Fibroblast of the aortic adventitia (primary cell): ENCODE data around the gene RAB17. TPM values are rescaled to one million over a fixed set of nuclear protein-coding genes. Genes with fewer than 3 reads are reported as not detected.

Source experiments
- DNase-seq: peaks from one replicate; pipeline ENCODE4 v3.0.0-alpha.2; 2010; ENCODE audit warnings: low read depth
- H3K4me3 ChIP-seq: 2 replicates; pipeline ENCODE4 v1.5.1; 2011; ENCODE audit warnings: low read depth, mild to moderate bottlenecking, control low read depth, low read length, moderate library complexity
- total RNA-seq: library from RNA; depleted of rRNA; stranded (reverse); fragments of >200 nt; gene quantifications from 2 replicates; pipeline ENCODE4 v1.2.3, GENCODE V29; 2012; ENCODE audit warnings: low replicate concordance
- TF ChIP-seq, protein P1 (sequence below): IDR thresholded peaks from 2 replicates; pipeline ENCODE4 v1.5.1; 2011; ENCODE audit warnings: mild to moderate bottlenecking, low read length, control low read depth, inconsistent platforms; ENCODE audit not compliant: insufficient read depth

RAB17 gene
- total RNA-seq, 1 donor, result 0.54 TPM

DNA sequence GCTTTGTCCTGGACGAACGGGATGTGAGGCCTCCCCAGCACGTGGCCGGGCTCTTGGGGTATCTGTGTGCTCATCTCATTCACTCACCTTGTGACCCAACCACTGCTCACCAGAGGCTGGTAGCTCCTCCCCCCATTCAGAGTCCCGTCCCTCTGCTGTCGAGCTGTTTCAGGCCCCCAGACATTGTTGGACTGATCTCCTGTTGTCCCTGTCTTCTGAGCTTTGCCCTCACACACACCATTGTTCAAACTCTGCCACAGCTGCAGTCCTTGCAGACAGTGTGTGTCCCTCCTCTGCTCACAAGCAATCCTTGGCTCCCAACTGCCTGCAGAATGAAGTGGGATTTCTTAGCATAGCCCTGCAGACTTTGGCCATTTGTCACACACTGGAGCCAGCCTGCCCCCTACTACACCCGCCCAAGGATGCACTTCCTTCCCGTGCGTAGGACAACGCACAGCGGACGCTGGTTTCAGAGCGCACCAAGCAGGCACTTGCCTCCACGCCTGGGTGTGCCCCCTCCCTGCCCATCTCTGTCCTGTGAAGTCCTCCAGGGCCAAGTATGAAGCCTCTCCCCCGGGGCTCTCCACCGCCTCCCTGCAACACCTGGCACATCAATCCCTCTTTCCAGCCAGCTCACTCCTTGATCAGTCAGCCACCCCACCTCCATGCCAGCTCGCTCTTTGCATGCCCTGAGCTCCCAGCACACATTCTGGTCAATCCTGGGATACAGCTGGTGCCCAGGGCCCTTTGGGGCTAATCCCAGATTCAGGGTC is 40.7 kb downstream of the RAB17 start:
- TF ChIP-seq, protein P1, sequence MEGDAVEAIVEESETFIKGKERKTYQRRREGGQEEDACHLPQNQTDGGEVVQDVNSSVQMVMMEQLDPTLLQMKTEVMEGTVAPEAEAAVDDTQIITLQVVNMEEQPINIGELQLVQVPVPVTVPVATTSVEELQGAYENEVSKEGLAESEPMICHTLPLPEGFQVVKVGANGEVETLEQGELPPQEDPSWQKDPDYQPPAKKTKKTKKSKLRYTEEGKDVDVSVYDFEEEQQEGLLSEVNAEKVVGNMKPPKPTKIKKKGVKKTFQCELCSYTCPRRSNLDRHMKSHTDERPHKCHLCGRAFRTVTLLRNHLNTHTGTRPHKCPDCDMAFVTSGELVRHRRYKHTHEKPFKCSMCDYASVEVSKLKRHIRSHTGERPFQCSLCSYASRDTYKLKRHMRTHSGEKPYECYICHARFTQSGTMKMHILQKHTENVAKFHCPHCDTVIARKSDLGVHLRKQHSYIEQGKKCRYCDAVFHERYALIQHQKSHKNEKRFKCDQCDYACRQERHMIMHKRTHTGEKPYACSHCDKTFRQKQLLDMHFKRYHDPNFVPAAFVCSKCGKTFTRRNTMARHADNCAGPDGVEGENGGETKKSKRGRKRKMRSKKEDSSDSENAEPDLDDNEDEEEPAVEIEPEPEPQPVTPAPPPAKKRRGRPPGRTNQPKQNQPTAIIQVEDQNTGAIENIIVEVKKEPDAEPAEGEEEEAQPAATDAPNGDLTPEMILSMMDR, result no peak
- H3K4me3 ChIP-seq, result no peak overlapping the region
- DNase-seq, result no peak

- no peak for DNase-seq
- TF ChIP-seq, protein P1, result no peak
- no peak overlapping the region for H3K4me3 ChIP-seq
Measured at GRCh38 chr2:237549216-237549615, 41.3 kb downstream of the RAB17 start.

DNA sequence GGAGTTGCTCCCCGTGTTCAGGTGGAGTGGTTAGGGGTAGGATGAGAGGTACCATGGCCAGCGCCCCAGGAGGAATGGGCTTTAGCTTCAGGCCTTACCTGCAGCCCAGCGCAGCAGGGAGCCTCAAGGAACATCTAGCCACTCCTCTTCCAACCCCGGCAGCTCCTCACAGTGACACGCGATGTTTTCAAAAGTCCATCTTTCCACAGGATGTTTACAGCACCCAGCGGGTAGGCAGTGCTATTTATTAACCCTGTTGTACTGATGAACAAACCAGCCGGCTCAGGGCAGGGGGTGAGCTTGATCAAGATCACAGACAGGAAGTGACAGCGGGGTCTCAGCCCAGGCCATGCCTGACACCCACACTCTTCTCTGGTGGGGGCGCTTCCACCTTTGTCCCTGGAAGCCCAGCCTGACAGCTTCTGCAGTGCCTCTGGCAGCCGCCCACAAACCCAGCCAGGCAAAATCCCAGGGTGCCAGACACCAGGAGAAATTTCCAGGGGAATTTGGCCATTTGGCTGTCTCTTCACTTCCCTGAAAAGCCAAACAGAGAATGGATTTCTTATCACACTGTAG is 42.6 kb downstream of the RAB17 start:
- no peak for DNase-seq
- TF ChIP-seq, protein P1, result no peak
- H3K4me3 ChIP-seq, result no peak overlapping the region

DNA sequence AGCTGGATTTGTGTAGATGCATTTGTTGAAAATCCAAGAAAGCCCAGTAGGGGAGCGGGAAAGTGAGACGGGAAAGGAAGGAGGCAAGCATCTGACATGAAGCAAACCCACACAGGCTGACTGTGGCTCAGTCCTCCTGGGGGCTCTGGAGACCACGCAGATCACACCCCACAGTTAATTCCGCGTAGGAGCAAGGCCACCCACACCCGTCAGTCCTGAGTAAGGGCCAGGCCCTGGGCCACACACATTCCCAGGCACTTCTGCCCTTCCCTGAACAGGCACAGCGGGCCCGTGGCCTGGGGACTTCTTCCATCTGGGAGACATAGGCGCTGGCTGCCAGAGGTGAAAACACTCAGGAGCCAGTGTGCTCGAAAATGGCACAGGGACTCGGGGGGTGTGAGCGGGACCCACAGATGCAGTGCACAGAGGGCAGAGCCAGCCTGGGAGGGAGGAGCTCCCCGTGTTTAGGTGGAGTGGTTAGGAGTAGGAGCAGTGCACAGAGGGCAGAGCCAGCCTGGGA is 43.6 kb downstream of the RAB17 start:
- H3K4me3 ChIP-seq, result no peak overlapping the region
- TF ChIP-seq, protein P1, result no peak
- DNase-seq, result no peak

DNA sequence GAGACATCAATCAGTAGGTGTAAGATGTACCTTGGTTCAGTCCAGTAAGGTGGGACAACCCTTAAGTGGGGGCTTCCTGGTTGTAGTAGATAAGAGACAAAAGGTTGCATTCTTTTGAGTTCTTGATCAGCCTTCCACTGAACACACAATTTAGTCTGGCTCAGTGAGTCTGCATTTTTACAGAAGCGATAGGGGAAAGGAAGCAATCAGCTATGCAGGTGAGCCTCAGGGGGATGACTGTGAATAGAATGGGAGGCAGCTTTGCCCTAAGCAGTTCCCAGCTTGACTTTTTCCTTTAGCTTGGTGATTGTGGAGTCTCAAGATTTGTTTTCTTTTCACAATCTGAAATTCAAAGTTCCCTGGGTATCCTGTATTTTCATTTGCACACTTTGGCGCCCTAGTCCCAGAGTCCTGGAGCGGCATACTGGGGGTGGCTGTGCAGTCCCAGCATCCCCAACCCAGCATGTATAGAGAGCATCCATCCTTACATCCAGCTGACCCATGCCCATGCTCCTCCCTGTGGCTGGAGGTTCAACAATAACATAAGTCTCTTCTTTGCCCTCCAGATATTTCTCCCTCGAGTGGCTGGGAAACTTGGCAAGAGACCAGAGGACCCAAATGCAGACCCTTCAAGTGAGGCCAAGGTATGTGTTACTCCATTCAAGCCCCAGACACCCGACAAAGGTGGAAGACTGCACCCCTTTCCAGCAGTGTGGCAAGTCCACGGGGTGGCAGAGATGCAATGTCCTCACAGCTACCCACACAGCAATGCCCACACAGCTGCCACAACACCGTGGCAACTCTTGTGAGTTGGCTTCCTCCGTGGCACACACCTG is 44.3 kb downstream of the RAB17 start:
- no peak overlapping the region for H3K4me3 ChIP-seq
- TF ChIP-seq, protein P1, result no peak
- no peak for DNase-seq

DNA sequence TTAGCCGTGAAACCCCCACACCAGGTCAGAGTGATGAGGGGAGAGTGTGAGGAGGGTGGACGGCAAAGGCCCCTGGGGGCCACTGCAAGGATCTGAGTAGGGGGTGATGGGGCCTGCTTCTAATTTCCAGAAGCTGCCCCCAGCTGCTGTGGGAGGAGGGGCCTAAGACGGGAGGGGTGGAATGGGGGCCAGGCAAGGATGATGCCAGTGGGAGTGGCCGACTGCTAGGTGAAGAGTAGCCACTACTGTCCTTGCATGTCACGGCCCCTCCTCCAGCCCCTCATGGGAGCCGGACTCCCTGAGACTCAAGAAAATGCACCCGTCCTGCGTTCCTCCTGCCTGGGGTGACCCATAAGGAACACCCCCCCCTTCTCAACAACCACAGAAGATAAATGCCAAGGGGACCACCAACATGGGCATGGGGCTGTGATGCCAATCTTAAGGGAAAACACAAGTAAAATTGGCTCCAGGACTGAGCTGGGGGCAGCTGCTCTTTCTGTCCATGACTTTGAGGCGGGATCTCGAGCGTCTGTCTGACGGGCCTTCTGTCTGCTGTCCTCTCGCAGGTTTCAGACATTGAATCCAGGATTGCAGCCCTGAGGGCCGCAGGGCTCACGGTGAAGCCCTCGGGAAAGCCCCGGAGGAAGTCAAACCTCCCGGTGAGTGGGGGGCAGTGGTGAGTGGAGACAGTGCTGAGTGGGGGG is 48.4 kb downstream of the RAB17 start:
- no peak overlapping the region for H3K4me3 ChIP-seq
- DNase-seq, result no peak
- TF ChIP-seq, protein P1, result no peak
